ENCODE results near the gene ZC3H7B. TPM values are rescaled to one million over a fixed set of nuclear protein-coding genes. Genes with fewer than 3 reads are reported as not detected.
A peak's percentile ranks its signal among the peaks of the same experiment; 100 is the strongest.

Gene ZC3H7B
- polyA plus RNA-seq, 3 donors = 0.31 to 15.7 (median 0.49) TPM

- Histone ChIP-seq H3K9me3 (replicated peaks in 1 of 2; ENCODE audit: control insufficient read depth in 1 of 2, insufficient read depth in 1 of 2, low read length in 2 of 2) (no peaks in the 10 kb centered on the region), H2AFZ (ENCODE audit: insufficient read depth, low read depth, low read length, poor library complexity, severe bottlenecking) (no peak overlapping the region), H4K20me1 (ENCODE audit: insufficient read depth, low read length) (peaks cover 4% of the 10 kb centered on the region), H3K4me2 (replicated peaks; ENCODE audit: extremely low read depth, low read length, poor library complexity, severe bottlenecking) (no peak overlapping the region), H3K4me1 (ENCODE audit: control insufficient read depth in 1 of 2, insufficient read depth in 2 of 2, low read length in 2 of 2) (no peaks in the 10 kb centered on the region), H3K27me3 (ENCODE audit: control insufficient read depth in 2 of 2, insufficient read depth in 2 of 2, low read length in 2 of 2) (no peaks in the 10 kb centered on the region), H3K27ac (ENCODE audit: low read depth in 1 of 2, low read length in 2 of 2) (peak overlapping the region in 1 of 2 donors; percentile 26), H3K36me3 (replicated peaks in 1 of 2; ENCODE audit: control insufficient read depth in 1 of 2, insufficient read depth in 2 of 2, low read length in 2 of 2) (peaks cover 89 to 99% of the 10 kb centered on the region in 2 donors), H3K79me2 (ENCODE audit: insufficient read depth, low read length) (peaks cover 10% of the 10 kb centered on the region), H3K4me3 (replicated peaks in 1 of 3; ENCODE audit: low read depth in 2 of 3, low read length in 3 of 3) (no peak overlapping the region), H3K9ac (ENCODE audit: insufficient read depth, low read length, poor library complexity, severe bottlenecking) (no peak overlapping the region)
- Mint-ChIP-seq H3K27me3 (ENCODE audit: low read depth in 3 of 3) (peaks cover 0 to 4% (median 2%) of the 10 kb centered on the region in 3 donors), H3K9me3 (no peaks in the 10 kb centered on the region), H3K27ac (peak overlapping the region in 2 of 7 donors; percentile 16 to 43), H3K4me3 (no peak overlapping the region), H3K4me1 (no peaks in the 10 kb centered on the region), H3K36me3 (peaks cover 81 to 98% of the 10 kb centered on the region in 2 donors)
- TF ChIP-seq, protein P1, sequence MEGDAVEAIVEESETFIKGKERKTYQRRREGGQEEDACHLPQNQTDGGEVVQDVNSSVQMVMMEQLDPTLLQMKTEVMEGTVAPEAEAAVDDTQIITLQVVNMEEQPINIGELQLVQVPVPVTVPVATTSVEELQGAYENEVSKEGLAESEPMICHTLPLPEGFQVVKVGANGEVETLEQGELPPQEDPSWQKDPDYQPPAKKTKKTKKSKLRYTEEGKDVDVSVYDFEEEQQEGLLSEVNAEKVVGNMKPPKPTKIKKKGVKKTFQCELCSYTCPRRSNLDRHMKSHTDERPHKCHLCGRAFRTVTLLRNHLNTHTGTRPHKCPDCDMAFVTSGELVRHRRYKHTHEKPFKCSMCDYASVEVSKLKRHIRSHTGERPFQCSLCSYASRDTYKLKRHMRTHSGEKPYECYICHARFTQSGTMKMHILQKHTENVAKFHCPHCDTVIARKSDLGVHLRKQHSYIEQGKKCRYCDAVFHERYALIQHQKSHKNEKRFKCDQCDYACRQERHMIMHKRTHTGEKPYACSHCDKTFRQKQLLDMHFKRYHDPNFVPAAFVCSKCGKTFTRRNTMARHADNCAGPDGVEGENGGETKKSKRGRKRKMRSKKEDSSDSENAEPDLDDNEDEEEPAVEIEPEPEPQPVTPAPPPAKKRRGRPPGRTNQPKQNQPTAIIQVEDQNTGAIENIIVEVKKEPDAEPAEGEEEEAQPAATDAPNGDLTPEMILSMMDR (IDR thresholded peaks at IDR 0.05) = no peak
- 98% methylated on average over 13 of the region's 15 CpGs for WGBS (ENCODE audit: insufficient coverage)
- intact Hi-C loops (cut with micrococcal nuclease) = no loop called here
- no peak for DNase-seq
Measured at GRCh38 chr22:41262250-41262765, 39.0 kb upstream of the ZC3H7B start.

- H3K36me3 ChIP-seq (replicated peaks in 1 of 2; ENCODE audit: control insufficient read depth in 1 of 2, insufficient read depth in 2 of 2, low read length in 2 of 2) = peaks cover 88 to 99% of the 10 kb centered on the region in 2 donors
- peak overlapping the region in 1 of 7 donors; percentile 64 for H3K27ac Mint-ChIP-seq
- intact Hi-C loops (cut with micrococcal nuclease) = no loop called here
- H3K4me3 Mint-ChIP-seq = no peak overlapping the region
- peaks cover 0 to 2% (median 2%) of the 10 kb centered on the region in 3 donors for H3K27me3 Mint-ChIP-seq (ENCODE audit: low read depth in 3 of 3)
- H3K4me1 ChIP-seq (ENCODE audit: control insufficient read depth in 1 of 2, insufficient read depth in 2 of 2, low read length in 2 of 2) = no peaks in the 10 kb centered on the region
- H3K4me2 ChIP-seq (replicated peaks; ENCODE audit: extremely low read depth, low read length, poor library complexity, severe bottlenecking) = no peak overlapping the region
- H3K9me3 Mint-ChIP-seq = no peaks in the 10 kb centered on the region
- H3K9ac ChIP-seq (ENCODE audit: insufficient read depth, low read length, poor library complexity, severe bottlenecking) = no peak overlapping the region
- peaks cover 4% of the 10 kb centered on the region for H4K20me1 ChIP-seq (ENCODE audit: insufficient read depth, low read length)
- no peaks in the 10 kb centered on the region for H3K9me3 ChIP-seq (replicated peaks in 1 of 2; ENCODE audit: control insufficient read depth in 1 of 2, insufficient read depth in 1 of 2, low read length in 2 of 2)
- H3K27me3 ChIP-seq (ENCODE audit: control insufficient read depth in 2 of 2, insufficient read depth in 2 of 2, low read length in 2 of 2) = no peaks in the 10 kb centered on the region
- no peak overlapping the region for H3K4me3 ChIP-seq (replicated peaks in 1 of 3; ENCODE audit: low read depth in 2 of 3, low read length in 3 of 3)
- H3K27ac ChIP-seq (ENCODE audit: low read depth in 1 of 2, low read length in 2 of 2) = no peak overlapping the region
- H3K79me2 ChIP-seq (ENCODE audit: insufficient read depth, low read length) = peaks cover 14% of the 10 kb centered on the region
- 100% methylated on average over 2 of the region's 2 CpGs for WGBS (ENCODE audit: insufficient coverage)
- TF ChIP-seq, protein P1 (IDR thresholded peaks at IDR 0.05) = no peak
- no peaks in the 10 kb centered on the region for H3K4me1 Mint-ChIP-seq
- H2AFZ ChIP-seq (ENCODE audit: insufficient read depth, low read depth, low read length, poor library complexity, severe bottlenecking) = no peak overlapping the region
- peaks cover 81 to 98% of the 10 kb centered on the region in 2 donors for H3K36me3 Mint-ChIP-seq
- DNase-seq = no peak
Measured at GRCh38 chr22:41263704-41264103, 37.6 kb upstream of the ZC3H7B start.

All from CD14-positive monocyte (primary cell).